Body of pancreas (tissue), 4 donors: Measurements from ENCODE around the gene RCCD1.

Experiments
- POLR2A ChIP-seq, 3 donors: fragments of 450-650 bp; IDR thresholded peaks; one replicate each; pipeline ENCODE4 v1.6.1; 2016; ENCODE audit warnings: antibody characterized with exemption in 3 of 3, mild to moderate bottlenecking in 2 of 3
- TF ChIP-seq, protein P1 (sequence below), 7 experiments: fragments of 450-650 bp in 4 of 7; fragments of 200-600 bp in 3 of 7; sonication (generic) in 3 of 7; IDR thresholded peaks; one replicate each; pipeline ENCODE4 v1.5.1; 2016 to 2019; ENCODE audit warnings: antibody characterized with exemption in 7 of 7

- TF ChIP-seq POLR2A (IDR thresholded peaks at IDR 0.05) = no peak
- TF ChIP-seq, protein P1, sequence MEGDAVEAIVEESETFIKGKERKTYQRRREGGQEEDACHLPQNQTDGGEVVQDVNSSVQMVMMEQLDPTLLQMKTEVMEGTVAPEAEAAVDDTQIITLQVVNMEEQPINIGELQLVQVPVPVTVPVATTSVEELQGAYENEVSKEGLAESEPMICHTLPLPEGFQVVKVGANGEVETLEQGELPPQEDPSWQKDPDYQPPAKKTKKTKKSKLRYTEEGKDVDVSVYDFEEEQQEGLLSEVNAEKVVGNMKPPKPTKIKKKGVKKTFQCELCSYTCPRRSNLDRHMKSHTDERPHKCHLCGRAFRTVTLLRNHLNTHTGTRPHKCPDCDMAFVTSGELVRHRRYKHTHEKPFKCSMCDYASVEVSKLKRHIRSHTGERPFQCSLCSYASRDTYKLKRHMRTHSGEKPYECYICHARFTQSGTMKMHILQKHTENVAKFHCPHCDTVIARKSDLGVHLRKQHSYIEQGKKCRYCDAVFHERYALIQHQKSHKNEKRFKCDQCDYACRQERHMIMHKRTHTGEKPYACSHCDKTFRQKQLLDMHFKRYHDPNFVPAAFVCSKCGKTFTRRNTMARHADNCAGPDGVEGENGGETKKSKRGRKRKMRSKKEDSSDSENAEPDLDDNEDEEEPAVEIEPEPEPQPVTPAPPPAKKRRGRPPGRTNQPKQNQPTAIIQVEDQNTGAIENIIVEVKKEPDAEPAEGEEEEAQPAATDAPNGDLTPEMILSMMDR (IDR thresholded peaks at IDR 0.05) = no peak
Measured at GRCh38 chr15:90910441-90911301, 44.0 kb upstream of the RCCD1 start.
